H1 (cell line): ENCODE results near the gene ELL2.

Experiments used
- POLR2AphosphoS5 ChIP-seq: IDR thresholded peaks from 2 replicates; pipeline ENCODE4 v1.6.1; 2011; ENCODE audit warnings: low read depth, low read length
- SIN3A ChIP-seq, 2 experiments: IDR thresholded peaks in 1 of 2; conservative IDR thresholded peaks in 1 of 2; 2 replicates each; pipeline ENCODE4 v1.6.1; 2011 to 2012; ENCODE audit warnings: low read length in 2 of 2, improper control_type of control experiment in 1 of 2, low read depth in 1 of 2, mild to moderate bottlenecking in 1 of 2
- TF ChIP-seq, protein P1 (sequence below), 3 experiments: IDR thresholded peaks; 1 replicate in 2 of 3; 2 replicates in 1 of 3; pipeline versions ENCODE4 v1.5.1 to v1.6.1; 2011; ENCODE audit warnings: low read length in 3 of 3, mild to moderate bottlenecking in 3 of 3, inconsistent platforms in 2 of 3, low read depth in 1 of 3, moderate library complexity in 1 of 3; ENCODE audit not compliant: insufficient read depth in 1 of 3; ENCODE audit errors: control extremely low read depth in 1 of 3

GRCh38 chr5:95889076-95889475 is 72.6 kb downstream of the ELL2 start:
- TF ChIP-seq, protein P1, sequence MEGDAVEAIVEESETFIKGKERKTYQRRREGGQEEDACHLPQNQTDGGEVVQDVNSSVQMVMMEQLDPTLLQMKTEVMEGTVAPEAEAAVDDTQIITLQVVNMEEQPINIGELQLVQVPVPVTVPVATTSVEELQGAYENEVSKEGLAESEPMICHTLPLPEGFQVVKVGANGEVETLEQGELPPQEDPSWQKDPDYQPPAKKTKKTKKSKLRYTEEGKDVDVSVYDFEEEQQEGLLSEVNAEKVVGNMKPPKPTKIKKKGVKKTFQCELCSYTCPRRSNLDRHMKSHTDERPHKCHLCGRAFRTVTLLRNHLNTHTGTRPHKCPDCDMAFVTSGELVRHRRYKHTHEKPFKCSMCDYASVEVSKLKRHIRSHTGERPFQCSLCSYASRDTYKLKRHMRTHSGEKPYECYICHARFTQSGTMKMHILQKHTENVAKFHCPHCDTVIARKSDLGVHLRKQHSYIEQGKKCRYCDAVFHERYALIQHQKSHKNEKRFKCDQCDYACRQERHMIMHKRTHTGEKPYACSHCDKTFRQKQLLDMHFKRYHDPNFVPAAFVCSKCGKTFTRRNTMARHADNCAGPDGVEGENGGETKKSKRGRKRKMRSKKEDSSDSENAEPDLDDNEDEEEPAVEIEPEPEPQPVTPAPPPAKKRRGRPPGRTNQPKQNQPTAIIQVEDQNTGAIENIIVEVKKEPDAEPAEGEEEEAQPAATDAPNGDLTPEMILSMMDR (IDR thresholded peaks at IDR 0.05; ENCODE audit: control extremely low read depth in 1 of 3, insufficient read depth in 1 of 3, low read depth in 1 of 3, low read length in 3 of 3), result no peak
- TF ChIP-seq POLR2AphosphoS5, result no peak
- no peak for TF ChIP-seq SIN3A (conservative IDR thresholded peaks at IDR 0.05 in 1 of 2, IDR thresholded peaks at IDR 0.05 in 1 of 2; ENCODE audit: low read depth in 1 of 2, low read length in 2 of 2)
